ENCODE measurements around the gene DEFB127.

GRCh38 chr20:199996-200395, 42.7 kb downstream of the DEFB127 start:
- TF ChIP-seq IKZF1 (conservative IDR thresholded peaks at IDR 0.05): no peak
- TF ChIP-seq CTCF (IDR thresholded peaks at IDR 0.05 in 2 of 3, conservative IDR thresholded peaks at IDR 0.05 in 1 of 3; ENCODE audit: control insufficient read depth in 2 of 3, extremely low read depth in 1 of 3, insufficient read depth in 1 of 3, low read depth in 3 of 3, low read length in 3 of 3): no peak
- TF ChIP-seq E4F1 (IDR thresholded peaks at IDR 0.05; ENCODE audit: borderline replicate concordance, partially characterized antibody): no peak
